ENCODE measurements around the gene FOCAD. TPM values are rescaled to one million over a fixed set of nuclear protein-coding genes. Genes with fewer than 3 reads are reported as not detected.

FOCAD gene
- total RNA-seq, 1 experiment from 2014 or later: 34.9 TPM

GRCh38 chr9:20929276-20929675, 245.2 kb downstream of the FOCAD start:
- DNase-seq: no peak
- H2AFZ ChIP-seq (ENCODE audit: low read length): no peak overlapping the region
- H3K9me2 ChIP-seq (replicated peaks; ENCODE audit: insufficient read depth, low read length): no peaks in the 10 kb centered on the region
- H3K36me3 ChIP-seq (ENCODE audit: insufficient read depth, low read length): no peaks in the 10 kb centered on the region
- H3K27ac ChIP-seq (ENCODE audit: low read length): no peak overlapping the region
- H3K9me3 ChIP-seq (ENCODE audit: low read length): no peaks in the 10 kb centered on the region
- H3K4me3 ChIP-seq (ENCODE audit: low read length): no peak overlapping the region
- H3K4me1 ChIP-seq (ENCODE audit: low read length): no peaks in the 10 kb centered on the region
- H3K79me2 ChIP-seq (ENCODE audit: low read length): no peaks in the 10 kb centered on the region
- no peak overlapping the region for H3K9ac ChIP-seq (ENCODE audit: low read length)
- no peak overlapping the region for H3K4me2 ChIP-seq (ENCODE audit: low read depth, low read length, poor library complexity, severe bottlenecking)
- H4K20me1 ChIP-seq (ENCODE audit: insufficient read depth, low read depth, low read length): no peaks in the 10 kb centered on the region
- no peaks in the 10 kb centered on the region for H3K27me3 ChIP-seq (ENCODE audit: low read length)

GRCh38 chr9:20930836-20931235, 246.8 kb downstream of the FOCAD start:
- no peaks in the 10 kb centered on the region for H3K36me3 ChIP-seq (ENCODE audit: insufficient read depth, low read length)
- H3K9ac ChIP-seq (ENCODE audit: low read length): no peak overlapping the region

GRCh38 chr9:20940447-20941173, 256.6 kb downstream of the FOCAD start:
- H3K9ac ChIP-seq (ENCODE audit: low read length): no peak overlapping the region
- peaks cover 14% of the 10 kb centered on the region for H3K4me1 ChIP-seq (ENCODE audit: low read length)
- no peaks in the 10 kb centered on the region for H3K9me3 ChIP-seq (ENCODE audit: low read length)
- no peaks in the 10 kb centered on the region for H4K20me1 ChIP-seq (ENCODE audit: insufficient read depth, low read depth, low read length)
- H3K27ac ChIP-seq (ENCODE audit: low read length): no peak overlapping the region
- no peak overlapping the region for H2AFZ ChIP-seq (ENCODE audit: low read length)
- H3K4me3 ChIP-seq (ENCODE audit: low read length): no peak overlapping the region
- H3K27me3 ChIP-seq (ENCODE audit: low read length): no peaks in the 10 kb centered on the region
- no peaks in the 10 kb centered on the region for H3K79me2 ChIP-seq (ENCODE audit: low read length)
- no peaks in the 10 kb centered on the region for H3K9me2 ChIP-seq (replicated peaks; ENCODE audit: insufficient read depth, low read length)
- no peak overlapping the region for H3K4me2 ChIP-seq (ENCODE audit: low read depth, low read length, poor library complexity, severe bottlenecking)
- no peaks in the 10 kb centered on the region for H3K36me3 ChIP-seq (ENCODE audit: insufficient read depth, low read length)
- DNase-seq: no peak

More at GRCh38 chr9:20930836-20931235, 246.8 kb downstream of the FOCAD start:
- H3K9me3 ChIP-seq (ENCODE audit: low read length): no peaks in the 10 kb centered on the region
- H3K27ac ChIP-seq (ENCODE audit: low read length): no peak overlapping the region
- no peaks in the 10 kb centered on the region for H4K20me1 ChIP-seq (ENCODE audit: insufficient read depth, low read depth, low read length)
- no peaks in the 10 kb centered on the region for H3K4me1 ChIP-seq (ENCODE audit: low read length)
- no peaks in the 10 kb centered on the region for H3K9me2 ChIP-seq (replicated peaks; ENCODE audit: insufficient read depth, low read length)
- H2AFZ ChIP-seq (ENCODE audit: low read length): no peak overlapping the region
- no peaks in the 10 kb centered on the region for H3K27me3 ChIP-seq (ENCODE audit: low read length)
- H3K4me2 ChIP-seq (ENCODE audit: low read depth, low read length, poor library complexity, severe bottlenecking): no peak overlapping the region
- H3K79me2 ChIP-seq (ENCODE audit: low read length): no peaks in the 10 kb centered on the region
- DNase-seq: no peak
- no peak overlapping the region for H3K4me3 ChIP-seq (ENCODE audit: low read length)

DNA sequence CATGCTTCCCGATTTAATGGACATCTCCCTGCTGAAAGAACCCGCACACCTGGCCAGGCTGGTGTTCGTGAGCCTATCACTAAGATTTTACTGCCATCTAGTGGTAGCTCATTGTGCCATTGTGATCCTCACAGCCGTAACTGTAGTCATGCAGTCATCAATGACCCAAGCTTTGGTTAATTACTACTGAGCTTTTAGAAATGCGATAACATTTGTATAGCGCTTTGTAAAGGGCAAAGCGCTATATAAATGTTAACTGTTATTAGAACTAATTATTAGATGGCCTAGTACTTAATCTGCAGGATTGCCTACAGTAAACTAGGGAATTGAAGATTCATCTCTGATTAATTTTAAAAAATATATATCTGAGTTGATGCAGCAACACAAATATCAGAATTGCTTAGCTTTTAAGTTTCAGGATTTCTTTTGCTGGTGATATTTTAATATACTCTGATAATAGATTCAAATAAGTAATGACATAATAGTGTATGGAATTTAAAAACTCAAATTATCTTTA, 257.2 kb downstream of the FOCAD start:
- peak; percentile 91 for DNase-seq
- Histone ChIP-seq H3K4me1 (ENCODE audit: low read length) (peaks cover 14% of the 10 kb centered on the region), H4K20me1 (ENCODE audit: insufficient read depth, low read depth, low read length) (no peaks in the 10 kb centered on the region), H3K9me3 (ENCODE audit: low read length) (no peaks in the 10 kb centered on the region), H2AFZ (ENCODE audit: low read length) (no peak overlapping the region), H3K27ac (ENCODE audit: low read length) (no peak overlapping the region), H3K79me2 (ENCODE audit: low read length) (no peaks in the 10 kb centered on the region), H3K9ac (ENCODE audit: low read length) (no peak overlapping the region), H3K27me3 (ENCODE audit: low read length) (no peaks in the 10 kb centered on the region), H3K36me3 (ENCODE audit: insufficient read depth, low read length) (no peaks in the 10 kb centered on the region), H3K4me3 (ENCODE audit: low read length) (no peak overlapping the region), H3K4me2 (ENCODE audit: low read depth, low read length, poor library complexity, severe bottlenecking) (no peak overlapping the region), H3K9me2 (replicated peaks; ENCODE audit: insufficient read depth, low read length) (no peaks in the 10 kb centered on the region)

- no peak for DNase-seq
- H3K9me2 ChIP-seq (replicated peaks; ENCODE audit: insufficient read depth, low read length): no peaks in the 10 kb centered on the region
Measured at GRCh38 chr9:20944507-20944906, 260.4 kb downstream of the FOCAD start.

DNA sequence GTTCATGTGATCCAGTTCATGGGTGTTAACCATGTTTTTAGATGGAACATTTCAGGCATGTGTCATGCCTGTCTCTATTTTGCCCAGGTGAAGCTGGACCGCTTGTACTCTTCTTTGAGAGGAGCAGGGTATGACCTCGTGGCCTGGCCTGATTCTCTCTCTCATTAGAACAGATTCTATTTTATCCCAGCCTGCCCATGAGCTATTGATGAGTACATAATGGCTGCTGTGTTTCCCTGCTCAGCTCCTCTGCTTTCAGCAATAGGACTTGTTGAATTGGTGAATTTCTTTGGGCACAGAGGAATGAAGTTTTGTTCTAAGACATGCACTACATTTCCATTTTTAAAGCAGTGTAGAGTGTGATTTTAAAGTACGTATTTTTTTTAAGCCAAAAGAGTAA, 261.2 kb downstream of the FOCAD start:
- Histone ChIP-seq H3K27ac (ENCODE audit: low read length) (no peak overlapping the region), H3K9ac (ENCODE audit: low read length) (no peak overlapping the region), H3K9me3 (ENCODE audit: low read length) (no peaks in the 10 kb centered on the region), H3K36me3 (ENCODE audit: insufficient read depth, low read length) (no peaks in the 10 kb centered on the region), H3K9me2 (replicated peaks; ENCODE audit: insufficient read depth, low read length) (no peaks in the 10 kb centered on the region), H3K4me1 (ENCODE audit: low read length) (peaks cover 14% of the 10 kb centered on the region), H3K27me3 (ENCODE audit: low read length) (no peaks in the 10 kb centered on the region), H3K79me2 (ENCODE audit: low read length) (no peaks in the 10 kb centered on the region), H2AFZ (ENCODE audit: low read length) (no peak overlapping the region), H3K4me2 (ENCODE audit: low read depth, low read length, poor library complexity, severe bottlenecking) (no peak overlapping the region), H3K4me3 (ENCODE audit: low read length) (no peak overlapping the region), H4K20me1 (ENCODE audit: insufficient read depth, low read depth, low read length) (no peaks in the 10 kb centered on the region)
- DNase-seq: no peak

More at GRCh38 chr9:20944507-20944906, 260.4 kb downstream of the FOCAD start:
- no peak overlapping the region for H3K27ac ChIP-seq (ENCODE audit: low read length)
- H3K27me3 ChIP-seq (ENCODE audit: low read length): no peaks in the 10 kb centered on the region
- H3K79me2 ChIP-seq (ENCODE audit: low read length): no peaks in the 10 kb centered on the region
- no peak overlapping the region for H3K4me2 ChIP-seq (ENCODE audit: low read depth, low read length, poor library complexity, severe bottlenecking)
- no peak overlapping the region for H3K4me3 ChIP-seq (ENCODE audit: low read length)
- no peak overlapping the region for H3K9ac ChIP-seq (ENCODE audit: low read length)
- no peaks in the 10 kb centered on the region for H4K20me1 ChIP-seq (ENCODE audit: insufficient read depth, low read depth, low read length)
- peaks cover 14% of the 10 kb centered on the region for H3K4me1 ChIP-seq (ENCODE audit: low read length)
- no peaks in the 10 kb centered on the region for H3K9me3 ChIP-seq (ENCODE audit: low read length)
- no peak overlapping the region for H2AFZ ChIP-seq (ENCODE audit: low read length)
- H3K36me3 ChIP-seq (ENCODE audit: insufficient read depth, low read length): no peaks in the 10 kb centered on the region

GRCh38 chr9:20945856-20946255, 261.8 kb downstream of the FOCAD start:
- Histone ChIP-seq H2AFZ (ENCODE audit: low read length) (no peak overlapping the region), H3K36me3 (ENCODE audit: insufficient read depth, low read length) (no peaks in the 10 kb centered on the region), H3K9me2 (replicated peaks; ENCODE audit: insufficient read depth, low read length) (no peaks in the 10 kb centered on the region), H3K9ac (ENCODE audit: low read length) (no peak overlapping the region), H4K20me1 (ENCODE audit: insufficient read depth, low read depth, low read length) (no peaks in the 10 kb centered on the region), H3K27ac (ENCODE audit: low read length) (no peak overlapping the region), H3K27me3 (ENCODE audit: low read length) (no peaks in the 10 kb centered on the region), H3K79me2 (ENCODE audit: low read length) (no peaks in the 10 kb centered on the region), H3K9me3 (ENCODE audit: low read length) (no peaks in the 10 kb centered on the region), H3K4me3 (ENCODE audit: low read length) (no peak overlapping the region), H3K4me2 (ENCODE audit: low read depth, low read length, poor library complexity, severe bottlenecking) (no peak overlapping the region), H3K4me1 (ENCODE audit: low read length) (peaks cover 14% of the 10 kb centered on the region)
- no peak for DNase-seq

DNA sequence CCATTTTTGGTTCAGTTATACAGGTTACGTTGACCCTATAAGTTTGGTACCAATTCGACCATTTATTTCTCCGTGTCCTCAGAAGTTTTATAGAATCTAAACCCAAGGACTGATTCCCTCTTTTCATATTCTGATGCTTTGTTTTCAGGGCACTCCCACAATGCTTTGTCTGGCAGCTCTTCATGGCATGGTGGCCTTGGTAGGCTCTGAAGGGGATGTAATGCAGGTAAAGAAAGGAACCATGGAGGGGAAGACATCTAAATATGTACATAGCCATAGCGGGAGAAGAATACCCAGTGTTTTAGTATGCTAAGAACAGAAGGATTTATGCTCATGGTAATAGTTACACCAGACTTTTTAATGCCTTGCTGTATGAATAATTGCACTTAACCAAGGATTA, 264.6 kb downstream of the FOCAD start:
- Histone ChIP-seq H4K20me1 (ENCODE audit: insufficient read depth, low read depth, low read length) (no peaks in the 10 kb centered on the region), H3K27me3 (ENCODE audit: low read length) (no peaks in the 10 kb centered on the region), H3K9me3 (ENCODE audit: low read length) (no peaks in the 10 kb centered on the region), H3K36me3 (ENCODE audit: insufficient read depth, low read length) (no peaks in the 10 kb centered on the region), H3K4me3 (ENCODE audit: low read length) (no peak overlapping the region), H3K79me2 (ENCODE audit: low read length) (no peaks in the 10 kb centered on the region), H3K4me1 (ENCODE audit: low read length) (no peaks in the 10 kb centered on the region), H3K9me2 (replicated peaks; ENCODE audit: insufficient read depth, low read length) (no peaks in the 10 kb centered on the region), H3K4me2 (ENCODE audit: low read depth, low read length, poor library complexity, severe bottlenecking) (no peak overlapping the region), H3K27ac (ENCODE audit: low read length) (no peak overlapping the region), H2AFZ (ENCODE audit: low read length) (no peak overlapping the region), H3K9ac (ENCODE audit: low read length) (no peak overlapping the region)
- no peak for DNase-seq
